ENCODE measurements around the gene NID2.
A peak's percentile ranks its signal among the peaks of the same experiment; 100 is the strongest.

Gene NID2

GRCh38 chr14:52029881-52030280 lies 39.0 kb downstream of the NID2 start:
- no peak for DNase-seq (ENCODE audit: low spot score)

- DNase-seq (ENCODE audit: low spot score), result peak; percentile 28
Observed at GRCh38 chr14:52026901-52027300, 42.0 kb downstream of the NID2 start.

- no peak for DNase-seq (ENCODE audit: low spot score)
Observed at GRCh38 chr14:52026017-52026660, 42.7 kb downstream of the NID2 start.

GRCh38 chr14:52025310-52025709 lies 43.5 kb downstream of the NID2 start:
- DNase-seq (ENCODE audit: low spot score), result no peak

GRCh38 chr14:52023518-52023917 lies 45.3 kb downstream of the NID2 start:
- no peak for DNase-seq (ENCODE audit: low spot score)

GRCh38 chr14:52021957-52022600 lies 46.8 kb downstream of the NID2 start:
- DNase-seq (ENCODE audit: low spot score), result no peak

GRCh38 chr14:52020866-52021717 lies 47.8 kb downstream of the NID2 start:
- no peak for DNase-seq (ENCODE audit: low spot score)

- DNase-seq (ENCODE audit: low spot score), result no peak
Observed at GRCh38 chr14:52020161-52020714, 48.6 kb downstream of the NID2 start.

- DNase-seq (ENCODE audit: low spot score), result no peak
Observed at GRCh38 chr14:52018970-52019369, 49.9 kb downstream of the NID2 start.

GRCh38 chr14:52018252-52018651 lies 50.6 kb downstream of the NID2 start:
- DNase-seq (ENCODE audit: low spot score), result no peak

GRCh38 chr14:52015411-52016030 lies 53.3 kb downstream of the NID2 start:
- peak; percentile 25 for DNase-seq (ENCODE audit: low spot score)

- DNase-seq (ENCODE audit: low spot score), result no peak
Observed at GRCh38 chr14:52014601-52015267, 54.1 kb downstream of the NID2 start.

GRCh38 chr14:52013984-52014600 lies 54.8 kb downstream of the NID2 start:
- no peak for DNase-seq (ENCODE audit: low spot score)

GRCh38 chr14:52012635-52013034 lies 56.2 kb downstream of the NID2 start:
- no peak for DNase-seq (ENCODE audit: low spot score)

- no peak for DNase-seq (ENCODE audit: low spot score)
Observed at GRCh38 chr14:52011523-52011922, 57.3 kb downstream of the NID2 start.

GRCh38 chr14:52010173-52010693 lies 58.6 kb downstream of the NID2 start:
- DNase-seq (ENCODE audit: low spot score), result no peak

GRCh38 chr14:52008136-52008535 lies 60.7 kb downstream of the NID2 start:
- DNase-seq (ENCODE audit: low spot score), result no peak

GRCh38 chr14:52007637-52008036 lies 61.2 kb downstream of the NID2 start:
- no peak for DNase-seq (ENCODE audit: low spot score)

GRCh38 chr14:52007211-52007610 lies 61.6 kb downstream of the NID2 start:
- DNase-seq (ENCODE audit: low spot score), result no peak

- DNase-seq (ENCODE audit: low spot score), result no peak
Observed at GRCh38 chr14:52006361-52006760, 62.5 kb downstream of the NID2 start.

GRCh38 chr14:52005625-52006024 lies 63.2 kb downstream of the NID2 start:
- no peak for DNase-seq (ENCODE audit: low spot score)
